IMR-90 (cell line): ENCODE measurements around the gene IGLON5. TPM values are rescaled to one million over a fixed set of nuclear protein-coding genes. Genes with fewer than 3 reads are reported as not detected.

Experiments used
- ATAC-seq: fragments of 200-7000 bp; cut with Tn5 transposase; 2 replicates; pipeline ENCODE4 v1.9.1; 2020; ENCODE audit warnings: low read depth, mild to moderate bottlenecking, moderate library complexity
- BruUV-seq: library from RNA; stranded (reverse); fragments of 400-500 nt; replicated peaks from 2 replicates; lab custom pipeline; 2021; lab: Mats Ljungman, UMichigan
- CTCF ChIA-PET: fragments of 300-600 bp; formaldehyde crosslinking; extraction: SDS; loops from one replicate; lab custom pipeline; 2021; ENCODE audit warnings: antibody characterized with exemption; lab: Yijun Ruan, JAX
- POLR2A ChIA-PET: fragments of 300-600 bp; sonication (Branson Sonifier 250); formaldehyde crosslinking; loops from one replicate; lab custom pipeline; 2022; ENCODE audit warnings: antibody characterized with exemption; ENCODE audit not compliant: unreplicated experiment; lab: Charles Lee
- DNase-seq: peaks from one replicate; pipeline ENCODE4 v3.0.0; 2013
- H2AFZ ChIP-seq: replicated peaks from 2 replicates; pipeline ENCODE3; 2013; ENCODE audit warnings: low read length, mild to moderate bottlenecking; ENCODE audit not compliant: poor library complexity
- H2AK5ac ChIP-seq: 2 replicates; pipeline ENCODE4 v1.6.1; 2013; ENCODE audit warnings: low read depth, low read length, inconsistent platforms
- H2AK9ac ChIP-seq: replicated peaks from 2 replicates; pipeline ENCODE3; 2013; ENCODE audit warnings: mild to moderate bottlenecking, low read depth, low read length, moderate library complexity; ENCODE audit not compliant: poor library complexity
- H2BK120ac ChIP-seq: 2 replicates; pipeline ENCODE4 v1.6.1; 2013; ENCODE audit warnings: low read depth, low read length, inconsistent platforms
- H2BK15ac ChIP-seq: 3 replicates; pipeline ENCODE4 v1.6.1; 2013; ENCODE audit warnings: low read depth, low read length, inconsistent platforms
- H2BK20ac ChIP-seq: 2 replicates; pipeline ENCODE4 v1.6.1; 2013; ENCODE audit warnings: low read depth, mild to moderate bottlenecking, inconsistent platforms, low read length, moderate library complexity
- H2BK5ac ChIP-seq: 2 replicates; pipeline ENCODE4 v1.6.1; 2013; ENCODE audit warnings: mild to moderate bottlenecking, low read depth, low read length, inconsistent platforms; ENCODE audit not compliant: poor library complexity, severe bottlenecking
- H3K14ac ChIP-seq: replicated peaks from 2 replicates; pipeline ENCODE4 v1.6.1; 2013; ENCODE audit warnings: low read depth, low read length, inconsistent platforms
- H3K18ac ChIP-seq: 2 replicates; pipeline ENCODE4 v1.6.1; 2013; ENCODE audit warnings: low read depth, low read length, control low read depth
- H3K23ac ChIP-seq: 2 replicates; pipeline ENCODE4 v1.6.1; 2013; ENCODE audit warnings: low read depth, low read length, inconsistent platforms
- H3K27ac ChIP-seq: 2 replicates; pipeline ENCODE4 v1.5.1; 2013; ENCODE audit warnings: mild to moderate bottlenecking, control low read depth, low read length; ENCODE audit not compliant: insufficient read depth
- H3K27me3 ChIP-seq: 2 replicates; pipeline ENCODE4 v1.6.1; 2013; ENCODE audit warnings: low read length; ENCODE audit not compliant: control insufficient read depth, insufficient read depth
- H3K36me3 ChIP-seq: 2 replicates; pipeline ENCODE4 v1.6.1; 2013; ENCODE audit warnings: low read length, mixed read lengths; ENCODE audit not compliant: control insufficient read depth, insufficient read depth
- H3K4ac ChIP-seq: 2 replicates; pipeline ENCODE4 v1.6.1; 2013; ENCODE audit warnings: low read depth, low read length, inconsistent platforms
- H3K4me1 ChIP-seq: 2 replicates; pipeline ENCODE4 v1.6.1; 2013; ENCODE audit warnings: low read length, mixed read lengths; ENCODE audit not compliant: control insufficient read depth, insufficient read depth
- H3K4me2 ChIP-seq: 2 replicates; pipeline ENCODE4 v1.6.1; 2013; ENCODE audit warnings: low read depth, mild to moderate bottlenecking, control low read depth, low read length, moderate library complexity
- H3K4me3 ChIP-seq: 2 replicates; pipeline ENCODE4 v1.5.1; 2013; ENCODE audit warnings: low read depth, mild to moderate bottlenecking, control low read depth, low read length, moderate library complexity; ENCODE audit not compliant: insufficient read depth
- H3K56ac ChIP-seq: 2 replicates; pipeline ENCODE4 v1.6.1; 2013; ENCODE audit warnings: low read length, inconsistent platforms; ENCODE audit not compliant: insufficient read depth; ENCODE audit errors: extremely low read depth
- H3K79me1 ChIP-seq, 2 experiments: 2 replicates each; pipeline ENCODE4 v1.6.1; 2013; ENCODE audit warnings: low read length in 2 of 2, inconsistent platforms in 1 of 2, low read depth in 1 of 2
- H3K9ac ChIP-seq: 2 replicates; pipeline ENCODE4 v1.6.1; 2013; ENCODE audit warnings: low read depth, low read length, control low read depth
- H3K9me1 ChIP-seq: 2 replicates; pipeline ENCODE4 v1.6.1; 2013; ENCODE audit warnings: low read length, inconsistent platforms; ENCODE audit not compliant: insufficient read depth
- H3K9me3 ChIP-seq: 2 replicates; pipeline ENCODE4 v1.6.1; 2013; ENCODE audit warnings: low read length; ENCODE audit not compliant: control insufficient read depth, insufficient read depth
- H4K20me1 ChIP-seq: 2 replicates; pipeline ENCODE4 v1.6.1; 2013; ENCODE audit warnings: low read length, inconsistent platforms; ENCODE audit not compliant: insufficient read depth
- H4K5ac ChIP-seq: 2 replicates; pipeline ENCODE4 v1.6.1; 2013; ENCODE audit warnings: mild to moderate bottlenecking, low read depth, low read length, control low read depth
- H4K8ac ChIP-seq, 2 experiments: 2 replicates each; pipeline ENCODE4 v1.6.1; 2013; ENCODE audit warnings: low read depth in 2 of 2, low read length in 2 of 2, control low read depth in 1 of 2, inconsistent platforms in 1 of 2
- H4K91ac ChIP-seq: 2 replicates; pipeline ENCODE4 v1.6.1; 2013; ENCODE audit warnings: low read depth, low read length, inconsistent platforms; ENCODE audit not compliant: insufficient read depth
- BHLHE40 ChIP-seq: fragments of 150-350 bp; IDR thresholded peaks from 2 replicates; pipeline ENCODE4 v1.6.1; 2016; ENCODE audit warnings: mild to moderate bottlenecking, low read depth, low read length
- CEBPB ChIP-seq: IDR thresholded peaks from 2 replicates; pipeline ENCODE4 v1.6.1; 2012; ENCODE audit warnings: low read depth, low read length, improper control_type of control experiment
- CHD1 ChIP-seq: IDR thresholded peaks from 2 replicates; pipeline ENCODE4 v1.6.1; 2012; ENCODE audit warnings: low read depth, low read length, improper control_type of control experiment
- CTCF ChIP-seq: conservative IDR thresholded peaks from 2 replicates; pipeline ENCODE4 v1.5.1; 2012; ENCODE audit warnings: mild to moderate bottlenecking, low read depth, low read length, improper control_type of control experiment
- FOS ChIP-seq: fragments of 150-350 bp; IDR thresholded peaks from 2 replicates; pipeline ENCODE4 v1.6.1; 2016; ENCODE audit warnings: low read depth, low read length
- MAFK ChIP-seq: IDR thresholded peaks from 2 replicates; pipeline ENCODE4 v1.6.1; 2012; ENCODE audit warnings: low read depth, low read length, improper control_type of control experiment
- MAZ ChIP-seq: IDR thresholded peaks from 2 replicates; pipeline ENCODE4 v1.6.1; 2012; ENCODE audit warnings: low read depth, mild to moderate bottlenecking, low read length, improper control_type of control experiment, moderate library complexity, borderline replicate concordance
- MXI1 ChIP-seq: IDR thresholded peaks from 2 replicates; pipeline ENCODE4 v1.6.1; 2012; ENCODE audit warnings: low read depth, mild to moderate bottlenecking, low read length, moderate library complexity, borderline replicate concordance
- NFE2L2 ChIP-seq: fragments of 150-350 bp; IDR thresholded peaks from 2 replicates; pipeline ENCODE4 v1.6.1; 2016; ENCODE audit warnings: low read depth, mild to moderate bottlenecking, low read length
- POLR2A ChIP-seq: IDR thresholded peaks from 2 replicates; pipeline ENCODE4 v1.6.1; 2012; ENCODE audit warnings: mild to moderate bottlenecking, low read depth, low read length
- RAD21 ChIP-seq: IDR thresholded peaks from 2 replicates; pipeline ENCODE4 v1.6.1; 2012; ENCODE audit warnings: low read length, improper control_type of control experiment
- RCOR1 ChIP-seq: IDR thresholded peaks from 2 replicates; pipeline ENCODE4 v1.6.1; 2012; ENCODE audit warnings: mild to moderate bottlenecking, low read length, improper control_type of control experiment; ENCODE audit not compliant: insufficient replicate concordance
- RFX5 ChIP-seq: IDR thresholded peaks from 2 replicates; pipeline ENCODE4 v1.8.0; 2012; ENCODE audit warnings: low read depth, mild to moderate bottlenecking, low read length, moderate library complexity
- SMC3 ChIP-seq: fragments of 150-350 bp; IDR thresholded peaks from 2 replicates; pipeline ENCODE4 v1.6.1; 2016; ENCODE audit warnings: low read depth, mild to moderate bottlenecking, antibody characterized with exemption, low read length, moderate library complexity
- USF2 ChIP-seq: fragments of 150-350 bp; IDR thresholded peaks from 2 replicates; pipeline ENCODE4 v1.6.1; 2017; ENCODE audit warnings: mild to moderate bottlenecking, antibody characterized with exemption, low read length, low read depth
- WGBS, 2 experiments: methylation state at CpG; one replicate each; pipeline versions ENCODE4 v1.1.5 to v1.1.7; 2013; ENCODE audit warnings: missing lambda C conversion rate in 2 of 2; ENCODE audit not compliant: insufficient read length in 1 of 2; ENCODE audit errors: extremely low coverage in 2 of 2; 5-methylcytosine and 5-hydroxymethylcytosine counted together
- dilution Hi-C: fragments of 300-500 bp; cut with HindIII; formaldehyde crosslinking; loops from one replicate; pipeline ENCODE4 v1.14.3; 2018; ENCODE audit warnings: low sequenced_read_pairs; ENCODE audit not compliant: unreplicated experiment
- in situ Hi-C: fragments of 300-500 bp; cut with MboI; formaldehyde crosslinking; loops from 3 replicates; pipeline ENCODE4 v1.14.3; 2019; ENCODE audit warnings: low sequenced_read_pairs, inconsistent platforms, mixed read lengths
- intact Hi-C: fragments of 100-400 bp; cut with micrococcal nuclease; formaldehyde crosslinking; loops from 2 replicates; pipeline ENCODE4 v1.10.0; 2022
- polyA plus RNA-seq, 3 experiments: library from polyadenylated mRNA; depleted of rRNA; stranded (reverse); fragments of >200 nt; gene quantifications; 2 replicates each; pipeline ENCODE4 v1.2.3, GENCODE V29; 2012; ENCODE audit warnings: low replicate concordance in 1 of 3
- total RNA-seq: library from RNA; depleted of rRNA; stranded (reverse); fragments of >200 nt; gene quantifications from 2 replicates; pipeline ENCODE4 v1.2.3, GENCODE V29; 2012

The IGLON5 gene
- total and polyA plus RNA-seq, 2 of the 4 experiments (the other 2 are of a cell fraction), result not detected

DNA sequence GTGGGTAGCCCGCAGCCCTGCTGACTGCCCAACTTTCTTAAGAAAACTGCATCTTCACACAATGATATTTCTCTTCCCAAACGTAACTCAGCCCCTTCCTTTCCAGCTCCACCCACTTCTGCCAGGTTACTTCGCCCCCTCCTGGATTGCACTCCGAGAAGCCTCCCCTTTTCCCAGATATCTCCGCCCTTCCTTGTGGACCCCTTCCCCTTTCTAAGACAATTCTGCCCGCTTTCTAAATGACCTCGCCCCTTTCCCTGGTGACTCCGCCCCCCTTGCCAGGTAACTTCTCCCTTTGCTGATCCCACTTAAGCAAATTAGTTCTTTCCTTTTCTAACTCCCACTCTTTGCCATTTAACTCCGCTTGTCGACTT is 27.9 kb downstream of the IGLON5 start:
- Histone ChIP-seq H4K20me1 (no peaks in the 10 kb centered on the region), H2AFZ (peak overlapping the region; percentile 98), H3K18ac (no peak overlapping the region), H2AK5ac (no peak overlapping the region), H2BK20ac (no peak overlapping the region), H3K27ac (no peak overlapping the region), H3K9me3 (no peaks in the 10 kb centered on the region), H3K79me1 (no peaks in the 10 kb centered on the region), H2BK120ac (no peak overlapping the region), H2BK5ac (no peak overlapping the region), H3K9me1 (0 out of 2 replicates have a peak, but pooled peaks cover 4% of the 10 kb centered on the region), H3K23ac (no peak overlapping the region), H4K8ac (peak overlapping the region in 1 of 2 experiments; percentile 22; a peak in 1 of 4 replicates), H3K27me3 (no peaks in the 10 kb centered on the region), H3K4me3 (peak overlapping the region; percentile 55), H3K9ac (no peak overlapping the region), H3K14ac (no peak overlapping the region), H3K4me1 (no peaks in the 10 kb centered on the region), H2BK15ac (no peak overlapping the region), H3K36me3 (no peaks in the 10 kb centered on the region), H3K4ac (peak overlapping the region; percentile 50; the same call in 1 of the 2 replicates), H4K91ac (no peak overlapping the region), H4K5ac (no peak overlapping the region), H3K56ac (no peak overlapping the region), H2AK9ac (peak overlapping the region; percentile 62), H3K4me2 (peak overlapping the region; percentile 92)
- no TSS peak for BruUV-seq
- WGBS, 2 experiments, result 0% methylated on average over 10 of the region's 10 CpGs; no CpG with 5 or more reads in 1 of the 2 experiments
- ATAC-seq (peak; percentile 0; the same call in 1 of the 2 replicates), DNase-seq (no peak)
- no peak for TF ChIP-seq MAFK
- TF ChIP-seq RFX5, result no peak
- no peak for TF ChIP-seq RCOR1
- TF ChIP-seq POLR2A, result no peak
- TF ChIP-seq MXI1, result no peak
- no peak for TF ChIP-seq NFE2L2
- no peak for TF ChIP-seq BHLHE40
- no peak for TF ChIP-seq USF2
- no peak for TF ChIP-seq CTCF
- TF ChIP-seq SMC3, result no peak
- no peak for TF ChIP-seq CEBPB
- no peak for TF ChIP-seq CHD1
- no peak for TF ChIP-seq FOS
- no peak for TF ChIP-seq RAD21
- no peak for TF ChIP-seq MAZ
- in situ Hi-C loops, result no loop called here
- ChIA-PET CTCF (interaction anchor here (0.6 kb wide), 1 partner anchor 11 kb away, joined by 3 read pairs; no protein-coding TSS in a partner anchor), POLR2A (interaction anchor here (0.5 to 0.6 kb wide), 3 partner anchors 19 to 28 kb away, joined by 3 to 5 read pairs (median 4); partner anchors contain the start of gene ETFB)
- intact Hi-C loops, result loop anchor here (1.0 to 5.0 kb wide), 6 partner anchors 27 to 438 kb away; partner anchors contain the start of gene ETFB
- dilution Hi-C loops, result no loop called here
